Rectal smooth muscle tissue (tissue), 1 donor: Measurements from ENCODE around the gene ITSN1.
A peak's percentile ranks its signal among the peaks of the same experiment; 100 is the strongest.

Source experiments
- H3K27ac ChIP-seq: one replicate; pipeline ENCODE4 v1.7.0; 2013; ENCODE audit warnings: low read depth, low read length, inconsistent platforms
- H3K27me3 ChIP-seq: one replicate; pipeline ENCODE4 v1.7.0; 2013; ENCODE audit warnings: low read length; ENCODE audit not compliant: control insufficient read depth, insufficient read depth
- H3K36me3 ChIP-seq: one replicate; pipeline ENCODE4 v1.7.0; 2013; ENCODE audit warnings: low read length; ENCODE audit not compliant: control insufficient read depth, insufficient read depth
- H3K4me1 ChIP-seq: one replicate; pipeline ENCODE4 v1.7.0; 2013; ENCODE audit warnings: low read length; ENCODE audit not compliant: control insufficient read depth, insufficient read depth
- H3K4me3 ChIP-seq: one replicate; pipeline ENCODE4 v1.7.0; 2013; ENCODE audit warnings: low read length
- H3K9ac ChIP-seq: one replicate; pipeline ENCODE4 v1.7.0; 2013; ENCODE audit warnings: low read length

The ITSN1 gene

GRCh38 chr21:33642896-33643657, 776 bp downstream of the ITSN1 start:
- Histone ChIP-seq H3K27ac (peak overlapping the region; percentile 75), H3K9ac (peak overlapping the region; percentile 40)

GRCh38 chr21:33643658-33644311, 1.5 kb downstream of the ITSN1 start:
- no peak overlapping the region for H3K9ac ChIP-seq
- no peaks in the 10 kb centered on the region for H3K36me3 ChIP-seq
- H3K4me3 ChIP-seq = peak overlapping the region; percentile 85
- peak overlapping the region; percentile 75 for H3K27ac ChIP-seq
- H3K4me1 ChIP-seq = peaks cover 7% of the 10 kb centered on the region
- H3K27me3 ChIP-seq = no peaks in the 10 kb centered on the region

More at GRCh38 chr21:33642896-33643657, 776 bp downstream of the ITSN1 start:
- peak overlapping the region; percentile 86 for H3K4me3 ChIP-seq
- peaks cover 7% of the 10 kb centered on the region for H3K4me1 ChIP-seq
- H3K27me3 ChIP-seq = no peaks in the 10 kb centered on the region
- H3K36me3 ChIP-seq = no peaks in the 10 kb centered on the region

GRCh38 chr21:33644383-33645074, 2.2 kb downstream of the ITSN1 start:
- Histone ChIP-seq H3K27ac (no peak overlapping the region), H3K4me3 (no peak overlapping the region), H3K9ac (no peak overlapping the region), H3K36me3 (no peaks in the 10 kb centered on the region), H3K27me3 (no peaks in the 10 kb centered on the region), H3K4me1 (peaks cover 5% of the 10 kb centered on the region)

GRCh38 chr21:33645730-33646129, 3.4 kb downstream of the ITSN1 start:
- H3K36me3 ChIP-seq = no peaks in the 10 kb centered on the region
- H3K4me1 ChIP-seq = peaks cover 5% of the 10 kb centered on the region
- no peak overlapping the region for H3K9ac ChIP-seq
- no peak overlapping the region for H3K4me3 ChIP-seq
- no peak overlapping the region for H3K27ac ChIP-seq
- H3K27me3 ChIP-seq = no peaks in the 10 kb centered on the region

GRCh38 chr21:33647587-33647986, 5.3 kb downstream of the ITSN1 start:
- H3K36me3 ChIP-seq = no peaks in the 10 kb centered on the region
- no peaks in the 10 kb centered on the region for H3K27me3 ChIP-seq
- no peak overlapping the region for H3K9ac ChIP-seq
- H3K4me3 ChIP-seq = no peak overlapping the region
- H3K27ac ChIP-seq = no peak overlapping the region
- H3K4me1 ChIP-seq = peaks cover 5% of the 10 kb centered on the region

GRCh38 chr21:33648555-33648954, 6.3 kb downstream of the ITSN1 start:
- no peak overlapping the region for H3K9ac ChIP-seq
- no peak overlapping the region for H3K27ac ChIP-seq
- H3K4me3 ChIP-seq = no peak overlapping the region
- peaks cover 5% of the 10 kb centered on the region for H3K4me1 ChIP-seq
- no peaks in the 10 kb centered on the region for H3K36me3 ChIP-seq
- H3K27me3 ChIP-seq = no peaks in the 10 kb centered on the region

- Histone ChIP-seq H3K4me1 (no peaks in the 10 kb centered on the region), H3K9ac (no peak overlapping the region), H3K27ac (no peak overlapping the region)
These were observed 7.9 kb downstream of the ITSN1 start for GRCh38 chr21:33650230-33650629.

GRCh38 chr21:33650929-33651509, 8.7 kb downstream of the ITSN1 start:
- Histone ChIP-seq H3K4me3 (no peak overlapping the region), H3K9ac (no peak overlapping the region), H3K4me1 (no peaks in the 10 kb centered on the region), H3K27ac (no peak overlapping the region), H3K27me3 (no peaks in the 10 kb centered on the region), H3K36me3 (no peaks in the 10 kb centered on the region)

More at GRCh38 chr21:33650230-33650629, 7.9 kb downstream of the ITSN1 start:
- Histone ChIP-seq H3K27me3 (no peaks in the 10 kb centered on the region), H3K4me3 (no peak overlapping the region), H3K36me3 (no peaks in the 10 kb centered on the region)

GRCh38 chr21:33651965-33652680, 9.8 kb downstream of the ITSN1 start:
- no peaks in the 10 kb centered on the region for H3K36me3 ChIP-seq
- H3K27me3 ChIP-seq = no peaks in the 10 kb centered on the region
- no peak overlapping the region for H3K27ac ChIP-seq
- H3K4me3 ChIP-seq = no peak overlapping the region
- no peaks in the 10 kb centered on the region for H3K4me1 ChIP-seq
- H3K9ac ChIP-seq = no peak overlapping the region

- Histone ChIP-seq H3K36me3 (no peaks in the 10 kb centered on the region), H3K9ac (no peak overlapping the region), H3K4me3 (no peak overlapping the region), H3K27ac (no peak overlapping the region), H3K4me1 (no peaks in the 10 kb centered on the region), H3K27me3 (no peaks in the 10 kb centered on the region)
These were observed 12.1 kb downstream of the ITSN1 start for GRCh38 chr21:33654412-33654811.

GRCh38 chr21:33655588-33656221, 13.4 kb downstream of the ITSN1 start:
- H3K36me3 ChIP-seq = no peaks in the 10 kb centered on the region
- H3K27ac ChIP-seq = no peak overlapping the region
- H3K9ac ChIP-seq = no peak overlapping the region
- H3K4me3 ChIP-seq = no peak overlapping the region
- no peaks in the 10 kb centered on the region for H3K4me1 ChIP-seq
- H3K27me3 ChIP-seq = no peaks in the 10 kb centered on the region
